OCI-LY1 (cell line): ENCODE data around the gene SPAM1.

Source experiments
- H2AFZ ChIP-seq: fragments of 200-600 bp; sonication (generic), shearing (Covaris generic); 2 replicates; pipeline ENCODE4 v1.6.0; 2014; ENCODE audit warnings: antibody characterized with exemption, mild to moderate bottlenecking, low read length
- H3F3A ChIP-seq: fragments of 200-600 bp; sonication (generic), shearing (Covaris generic); 2 replicates; pipeline ENCODE4 v1.6.0; 2014; ENCODE audit warnings: mild to moderate bottlenecking, antibody characterized with exemption, low read length, moderate library complexity; ENCODE audit not compliant: insufficient read depth
- H3K27ac ChIP-seq: fragments of 200-600 bp; sonication (generic); 2 replicates; pipeline ENCODE4 v1.5.1; 2014; ENCODE audit warnings: low read length, mixed run types, mild to moderate bottlenecking, low read depth; ENCODE audit not compliant: poor library complexity, severe bottlenecking
- H3K27me3 ChIP-seq: fragments of 200-600 bp; sonication (generic); 2 replicates; pipeline ENCODE4 v1.6.0; 2014; ENCODE audit warnings: antibody characterized with exemption, mild to moderate bottlenecking, low read length, moderate library complexity; ENCODE audit not compliant: insufficient read depth
- H3K36me3 ChIP-seq: fragments of 200-600 bp; sonication (generic); 2 replicates; pipeline ENCODE4 v1.6.1; 2014; ENCODE audit warnings: mild to moderate bottlenecking, antibody characterized with exemption, low read length, moderate library complexity, mixed read lengths; ENCODE audit not compliant: insufficient read depth
- H3K4me1 ChIP-seq: fragments of 200-600 bp; sonication (generic); 2 replicates; pipeline ENCODE4 v1.5.1; 2014; ENCODE audit warnings: mild to moderate bottlenecking, low read length, moderate library complexity; ENCODE audit not compliant: insufficient read depth, severe bottlenecking
- H3K4me2 ChIP-seq: fragments of 200-600 bp; sonication (generic), shearing (Covaris generic); 2 replicates; pipeline ENCODE4 v1.6.1; 2014; ENCODE audit warnings: low read length
- H3K4me3 ChIP-seq: fragments of 200-600 bp; sonication (generic); 2 replicates; pipeline ENCODE4 v1.5.1; 2014; ENCODE audit warnings: low read length, low read depth, mild to moderate bottlenecking, mixed read lengths; ENCODE audit not compliant: poor library complexity, severe bottlenecking
- H3K79me2 ChIP-seq: fragments of 200-600 bp; shearing (Covaris generic); 2 replicates; pipeline ENCODE4 v1.6.1; 2016; ENCODE audit warnings: mixed run types, low read length, mixed read lengths; ENCODE audit not compliant: insufficient read depth
- H3K9ac ChIP-seq: fragments of 200-600 bp; sonication (generic), shearing (Covaris generic); 2 replicates; pipeline ENCODE4 v1.6.1; 2014; ENCODE audit warnings: mild to moderate bottlenecking, low read length, mixed read lengths
- H3K9me2 ChIP-seq: fragments of 200-600 bp; sonication (generic), shearing (Covaris generic); 2 replicates; pipeline ENCODE4 v1.6.1; 2014; ENCODE audit warnings: low read depth, mild to moderate bottlenecking, low read length, mixed read lengths
- H3K9me3 ChIP-seq: fragments of 200-600 bp; shearing (Covaris generic); 2 replicates; pipeline ENCODE4 v1.6.1; 2014; ENCODE audit warnings: low read length, mixed read lengths
- H4K20me1 ChIP-seq: fragments of 200-600 bp; sonication (generic), shearing (Covaris generic); 2 replicates; pipeline ENCODE4 v1.6.0; 2016; ENCODE audit warnings: mild to moderate bottlenecking, low read length; ENCODE audit not compliant: insufficient read depth
- CTCF ChIP-seq: fragments of 200-600 bp; sonication (generic), shearing (Covaris generic); IDR thresholded peaks from 2 replicates; pipeline ENCODE4 v1.5.1; 2017; ENCODE audit warnings: mild to moderate bottlenecking, antibody characterized with exemption, low read length, moderate library complexity, mixed read lengths
- EZH2 ChIP-seq: fragments of 200-600 bp; sonication (generic), shearing (Covaris generic); IDR thresholded peaks from 2 replicates; pipeline ENCODE4 v1.8.0; 2017; ENCODE audit warnings: borderline replicate concordance, mixed run types, mild to moderate bottlenecking, antibody characterized with exemption, low read length, moderate library complexity, mixed read lengths

The SPAM1 gene

DNA sequence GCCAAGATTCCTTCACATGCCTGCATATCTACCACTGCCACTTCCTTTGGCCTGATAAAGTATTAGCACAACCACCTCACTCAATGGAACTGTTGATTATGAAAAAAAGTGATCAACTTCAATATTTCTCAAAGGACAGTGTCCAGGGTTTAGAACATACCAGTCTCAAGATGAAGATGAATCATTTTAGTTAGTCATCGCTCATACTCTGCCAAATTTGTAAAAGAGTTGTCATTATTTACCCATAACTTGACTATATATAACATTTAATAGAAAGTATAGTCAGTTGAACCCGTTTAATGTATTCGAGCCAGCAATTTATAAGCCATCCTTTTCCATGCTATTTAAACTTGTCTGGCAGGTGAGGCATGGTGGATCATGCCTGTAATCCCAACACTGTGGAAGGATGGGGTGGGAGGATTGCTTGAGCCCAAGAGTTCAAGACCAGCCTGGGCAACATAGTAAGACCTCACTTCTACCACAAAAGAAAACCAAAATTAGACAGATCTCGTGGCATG is 33.2 kb downstream of the SPAM1 start:
- Histone ChIP-seq H3F3A (no peaks in the 10 kb centered on the region), H3K36me3 (no peaks in the 10 kb centered on the region), H3K4me3 (no peak overlapping the region), H2AFZ (no peak overlapping the region), H3K79me2 (no peaks in the 10 kb centered on the region), H3K4me1 (no peaks in the 10 kb centered on the region), H3K4me2 (no peak overlapping the region), H3K9ac (no peak overlapping the region), H3K9me3 (no peaks in the 10 kb centered on the region), H3K27me3 (no peaks in the 10 kb centered on the region), H3K27ac (no peak overlapping the region), H4K20me1 (no peaks in the 10 kb centered on the region), H3K9me2 (no peaks in the 10 kb centered on the region)
- TF ChIP-seq CTCF (no peak), EZH2 (no peak)

- Histone ChIP-seq H2AFZ (no peak overlapping the region), H3K4me2 (no peak overlapping the region), H3F3A (no peaks in the 10 kb centered on the region), H3K36me3 (no peaks in the 10 kb centered on the region), H3K79me2 (no peaks in the 10 kb centered on the region), H3K4me1 (no peaks in the 10 kb centered on the region), H4K20me1 (no peaks in the 10 kb centered on the region), H3K9ac (no peak overlapping the region), H3K9me2 (no peaks in the 10 kb centered on the region), H3K9me3 (no peaks in the 10 kb centered on the region), H3K27ac (no peak overlapping the region), H3K27me3 (no peaks in the 10 kb centered on the region), H3K4me3 (no peak overlapping the region)
- TF ChIP-seq CTCF (no peak), EZH2 (no peak)
Observed at GRCh38 chr7:123961771-123962170, 36.7 kb downstream of the SPAM1 start.

DNA sequence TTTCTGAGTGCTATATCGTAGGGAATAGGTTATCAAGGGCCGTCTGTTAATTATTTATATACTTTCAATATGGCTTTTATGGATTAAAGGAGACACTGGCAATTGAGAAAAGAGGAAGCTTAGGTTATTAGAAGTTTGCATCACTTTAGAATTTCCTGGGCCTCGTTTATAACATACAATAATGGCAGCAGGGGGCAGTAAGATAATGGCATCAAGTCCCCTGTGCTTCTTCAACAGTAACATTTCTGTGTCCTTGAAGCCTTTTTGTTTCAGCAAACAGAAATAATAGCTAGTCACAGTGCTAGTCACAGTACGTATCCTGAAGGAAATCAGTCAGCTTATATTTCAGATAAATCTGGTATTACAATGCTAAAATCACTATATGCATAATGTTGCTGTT is 41.9 kb downstream of the SPAM1 start:
- H3K4me2 ChIP-seq: no peak overlapping the region
- H3K36me3 ChIP-seq: no peaks in the 10 kb centered on the region
- no peak overlapping the region for H2AFZ ChIP-seq
- H3K79me2 ChIP-seq: no peaks in the 10 kb centered on the region
- H3F3A ChIP-seq: no peaks in the 10 kb centered on the region
- H3K27ac ChIP-seq: no peak overlapping the region
- H3K9me2 ChIP-seq: no peaks in the 10 kb centered on the region
- H3K4me1 ChIP-seq: no peaks in the 10 kb centered on the region
- no peak overlapping the region for H3K4me3 ChIP-seq
- no peaks in the 10 kb centered on the region for H4K20me1 ChIP-seq
- no peaks in the 10 kb centered on the region for H3K27me3 ChIP-seq
- no peak overlapping the region for H3K9ac ChIP-seq
- no peaks in the 10 kb centered on the region for H3K9me3 ChIP-seq
- TF ChIP-seq EZH2 (no peak), CTCF (peak; percentile 55)
